NCI-H1930 (cell line): Measurements from ENCODE around the gene TRAF4.
"Not testable (repeated sequence)": the region's sequence is repeated elsewhere in the genome, so short reads cannot be mapped to it uniquely, and the experiment has no call there.

ENCODE experiments used
- DNase-seq, 2 experiments: peaks; one replicate each; lab custom pipeline; 2025; lab: John Stamatoyannopoulos, UW

Gene TRAF4

GRCh38 chr17:28748852-28749515, 5.2 kb downstream of the TRAF4 start:
- DNase-seq = no peak

- DNase-seq = no peak
Measured at GRCh38 chr17:28749516-28750177, 5.8 kb downstream of the TRAF4 start.

- peak; percentile 85 to 87 for DNase-seq
Measured at GRCh38 chr17:28750178-28751047, 6.6 kb downstream of the TRAF4 start.

- DNase-seq = no peak
Measured at GRCh38 chr17:28751600-28752366, 8.0 kb downstream of the TRAF4 start.

GRCh38 chr17:28755486-28755885, 11.7 kb downstream of the TRAF4 start:
- DNase-seq = no peak

- DNase-seq = no peak
Measured at GRCh38 chr17:28756049-28756804, 12.4 kb downstream of the TRAF4 start.

GRCh38 chr17:28758411-28759121, 14.8 kb downstream of the TRAF4 start:
- no peak for DNase-seq

- DNase-seq = no peak
Measured at GRCh38 chr17:28759256-28759865, 15.6 kb downstream of the TRAF4 start.

- DNase-seq = no peak
Measured at GRCh38 chr17:28760601-28761562, 17.1 kb downstream of the TRAF4 start.

GRCh38 chr17:28763137-28763799, 19.5 kb downstream of the TRAF4 start:
- DNase-seq = no peak

GRCh38 chr17:28763804-28764266, 20.0 kb downstream of the TRAF4 start:
- DNase-seq = peak; percentile 42 to 62

GRCh38 chr17:28765038-28765437, 21.2 kb downstream of the TRAF4 start:
- no peak for DNase-seq

- no peak for DNase-seq
Measured at GRCh38 chr17:28773736-28774135, 29.9 kb downstream of the TRAF4 start.

GRCh38 chr17:28774206-28774605, 30.4 kb downstream of the TRAF4 start:
- DNase-seq = no peak

- no peak for DNase-seq
Measured at GRCh38 chr17:28777178-28777577, 33.4 kb downstream of the TRAF4 start.

- not testable (repeated sequence) for DNase-seq
Measured at GRCh38 chr17:28779601-28780000, 35.8 kb downstream of the TRAF4 start.

- DNase-seq = no peak
Measured at GRCh38 chr17:28783161-28783560, 39.4 kb downstream of the TRAF4 start.

GRCh38 chr17:28788100-28788499, 44.3 kb downstream of the TRAF4 start:
- DNase-seq = no peak
